Fibroblast of gingiva (primary cell): ENCODE results near the gene LSMEM2.

Source experiments
- DNase-seq: peaks from one replicate; pipeline ENCODE4 v3.0.0-alpha.2; 2011; ENCODE audit warnings: low read depth

Gene LSMEM2

DNA sequence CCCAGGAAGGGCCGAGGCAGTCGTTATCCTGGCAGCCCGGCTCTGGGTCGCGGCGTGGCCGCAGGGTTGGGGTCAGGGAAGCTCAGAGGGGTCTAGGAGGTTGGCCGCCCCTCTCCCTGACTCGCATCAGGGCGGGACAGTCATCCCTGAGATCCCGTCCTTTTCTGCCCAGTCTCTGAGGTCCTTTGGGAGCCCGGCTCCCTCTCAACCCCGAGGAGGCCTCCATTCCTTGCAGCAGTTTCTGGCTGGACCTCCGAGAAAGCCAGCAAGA, 43.2 kb downstream of the LSMEM2 start:
- no peak for DNase-seq

DNA sequence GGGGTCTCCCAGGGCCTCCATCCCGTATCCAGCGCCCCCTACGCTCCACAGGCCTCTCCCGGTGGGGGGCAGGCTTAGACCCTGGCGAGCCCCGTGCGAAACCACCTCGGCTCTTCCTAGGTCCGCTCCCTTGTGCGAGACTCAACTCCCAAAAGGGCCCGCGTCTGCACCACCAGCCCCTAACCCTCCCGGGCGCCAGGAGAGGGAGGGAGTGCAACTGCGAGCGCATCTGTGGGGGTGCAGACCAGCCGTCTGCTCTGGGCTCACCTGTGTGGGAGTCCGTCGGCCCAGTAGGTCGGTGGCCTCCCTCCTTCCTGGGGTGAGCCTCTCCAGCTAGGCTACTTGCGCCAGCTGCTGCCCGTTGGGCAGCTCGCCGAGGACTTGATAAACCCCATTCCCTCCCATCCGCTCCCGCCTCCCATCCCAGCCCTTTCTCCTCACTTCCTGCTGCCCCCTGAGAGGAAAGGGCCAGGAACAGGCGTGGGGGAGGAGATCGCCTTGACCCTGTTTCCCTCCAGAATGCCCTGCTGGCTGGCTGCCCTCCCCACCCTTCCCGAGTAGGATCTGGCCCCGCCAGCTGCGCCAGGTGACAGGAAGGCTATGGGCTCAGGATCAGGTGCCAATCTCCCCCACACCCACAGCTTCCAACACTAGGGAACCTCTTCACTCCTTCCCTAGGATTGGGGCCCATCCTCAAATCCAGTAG, 43.7 kb downstream of the LSMEM2 start, which contains the start of gene HYAL2:
Gene HYAL2 (minus strand): TSS at position 360 of the 706 bp plus-strand sequence. CDS start 2,256 bp downstream, outside the sequence.
- DNase-seq = no peak

DNA sequence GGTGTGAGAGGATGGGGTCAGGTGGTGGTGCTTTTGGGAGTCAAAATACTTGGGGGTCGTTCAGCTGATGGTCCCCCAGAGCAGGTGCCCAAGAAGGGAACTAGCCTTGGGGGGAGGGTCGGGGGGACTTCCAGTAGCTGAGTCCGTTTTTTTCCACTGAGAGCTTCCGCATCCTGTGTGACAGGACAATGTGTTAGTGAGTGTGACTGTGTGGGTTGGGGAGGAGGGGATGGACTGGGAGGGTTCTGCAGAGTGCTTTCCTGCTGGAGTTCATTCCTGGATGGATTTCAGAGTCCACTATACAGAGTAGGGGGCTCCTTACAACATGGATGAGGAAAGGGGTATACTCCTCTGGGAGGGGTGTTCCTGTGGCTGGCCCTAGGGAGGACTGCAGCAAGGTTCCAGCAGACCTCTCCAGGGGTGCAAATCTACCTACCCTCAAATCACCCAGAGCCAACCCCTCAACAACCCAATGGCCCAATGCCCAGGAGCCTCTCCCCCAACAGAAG, 44.3 kb downstream of the LSMEM2 start:
- no peak for DNase-seq

DNA sequence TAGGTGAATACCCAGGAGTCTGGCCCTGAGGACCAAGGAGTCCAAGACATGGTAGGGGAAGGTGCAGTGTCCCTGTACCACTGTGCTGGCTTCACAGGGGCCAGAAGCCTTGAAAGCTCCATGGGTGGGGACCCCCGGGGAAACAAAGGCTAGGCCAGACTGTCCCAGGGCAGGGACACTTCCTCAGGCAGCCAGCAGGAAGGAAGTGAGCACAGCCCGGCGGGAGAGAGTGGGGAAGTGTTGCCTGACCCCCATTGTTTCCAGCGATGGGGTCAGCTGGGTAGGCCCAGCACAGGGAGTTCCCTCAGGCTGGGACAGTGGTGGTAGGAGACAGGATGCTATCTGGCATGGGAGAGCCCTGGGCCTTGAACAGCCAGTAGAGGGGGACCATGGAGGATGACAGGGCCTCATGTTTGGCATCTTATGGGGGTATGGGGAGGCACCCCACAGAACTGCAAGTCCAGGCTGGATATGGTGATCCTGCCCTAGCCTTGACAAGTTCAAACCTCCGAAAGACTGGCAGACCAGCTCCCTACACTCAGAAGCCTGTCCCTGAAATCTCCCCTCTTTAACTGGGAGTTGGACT, 44.8 kb downstream of the LSMEM2 start:
- DNase-seq = no peak

DNA sequence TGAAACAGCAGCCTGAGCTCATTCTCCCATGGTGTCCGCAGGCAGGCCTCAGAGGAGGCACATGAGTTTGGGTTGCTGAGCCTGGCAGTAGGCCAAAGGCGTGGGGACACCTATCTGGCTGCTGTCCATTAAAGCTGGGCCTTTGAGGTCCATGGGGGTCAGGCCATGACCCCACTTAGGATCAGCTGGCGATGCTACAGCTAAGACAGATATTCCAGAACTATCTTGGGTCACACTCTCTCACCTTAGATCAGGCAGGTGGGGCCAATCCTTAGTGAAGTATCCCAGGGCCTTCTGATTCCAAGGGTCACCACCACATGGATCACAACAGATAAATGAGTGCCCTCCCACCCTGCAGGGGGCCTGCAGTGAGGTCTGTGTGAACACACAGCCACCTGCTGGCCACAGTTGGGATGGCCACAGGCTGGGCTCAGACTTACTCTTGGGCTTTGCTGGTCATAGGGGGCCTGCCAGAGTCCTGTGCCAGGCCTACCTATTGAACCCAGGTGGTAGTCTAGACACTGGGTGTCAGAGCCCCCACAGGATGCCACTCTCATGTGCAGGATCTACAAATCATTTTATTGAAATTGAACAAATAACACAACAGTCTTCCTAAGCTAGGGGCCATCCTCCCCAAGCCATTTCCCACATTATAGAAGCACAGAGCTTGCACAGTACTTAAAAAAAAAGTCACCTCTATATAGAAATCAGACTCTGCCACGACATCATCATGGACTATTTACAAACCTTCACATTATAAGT, 45.6 kb downstream of the LSMEM2 start:
- peak; percentile 43 for DNase-seq

DNA sequence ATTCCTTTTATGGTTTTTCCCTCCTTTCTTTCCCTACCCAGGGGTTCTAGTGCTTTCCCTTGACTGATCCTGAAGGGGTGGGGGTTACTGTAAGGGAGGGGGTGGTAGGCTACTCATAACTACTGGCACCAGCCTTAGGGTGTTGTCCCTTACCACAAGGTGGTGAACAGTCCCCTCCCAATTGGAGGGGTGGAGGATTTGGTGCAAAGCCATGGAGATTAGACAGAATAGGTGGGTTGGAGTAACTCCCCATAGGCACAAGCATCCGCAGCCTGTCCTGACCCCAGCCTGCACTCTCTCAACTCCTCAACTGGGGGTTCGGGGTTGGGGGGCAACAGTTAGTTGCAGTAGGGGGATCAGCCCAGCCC, 46.2 kb downstream of the LSMEM2 start:
- DNase-seq = no peak

DNA sequence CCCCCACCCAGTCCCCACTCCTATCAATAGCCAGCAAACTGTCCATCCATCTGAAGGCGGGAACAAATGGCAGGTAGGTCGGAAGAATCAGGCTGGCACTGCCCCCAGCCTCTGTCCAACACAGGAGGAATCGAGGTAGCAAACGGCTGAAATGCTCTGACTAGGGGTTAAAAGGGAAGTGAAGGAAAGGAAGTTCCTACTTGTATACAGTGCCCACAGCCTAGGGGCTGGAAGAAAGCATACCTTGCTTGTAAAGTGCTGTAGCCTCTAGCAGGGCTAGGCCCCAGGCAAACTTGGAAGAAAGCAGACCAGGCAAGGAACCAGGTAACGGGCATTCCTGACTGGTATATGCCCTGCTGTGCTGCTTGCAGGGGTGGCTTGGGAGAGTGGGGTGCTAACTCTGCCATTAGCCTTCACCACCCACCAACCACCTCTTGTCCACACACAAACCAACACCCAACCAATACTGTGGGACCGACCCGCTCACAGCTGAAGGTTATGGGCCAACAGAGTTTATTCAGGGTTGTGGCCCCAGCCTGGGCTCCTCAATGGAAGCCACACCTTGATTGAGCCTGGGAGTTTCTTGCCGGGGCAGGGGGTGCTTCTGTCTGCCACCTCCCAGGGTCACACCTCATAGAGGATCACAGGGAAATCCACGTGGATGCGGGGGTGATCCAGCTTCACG, 46.8 kb downstream of the LSMEM2 start:
- DNase-seq = no peak

DNA sequence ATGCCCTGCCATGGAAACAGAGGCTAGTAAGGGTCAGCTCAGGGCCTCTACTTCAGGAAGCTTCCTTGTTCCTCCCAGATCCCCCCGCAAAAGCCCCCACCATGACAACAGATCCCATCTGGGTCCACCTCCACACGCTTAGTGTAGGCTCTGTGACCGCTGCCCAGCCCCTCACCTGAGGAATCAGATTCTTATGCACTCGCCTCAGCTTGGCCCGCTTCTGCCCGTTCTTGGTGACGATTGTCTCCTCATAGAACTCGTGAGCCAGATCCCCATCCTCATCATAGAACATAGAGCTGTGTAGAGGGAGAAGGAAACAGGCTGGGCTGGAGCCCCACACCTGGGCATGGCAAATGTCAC, 47.3 kb downstream of the LSMEM2 start:
- DNase-seq = no peak

DNA sequence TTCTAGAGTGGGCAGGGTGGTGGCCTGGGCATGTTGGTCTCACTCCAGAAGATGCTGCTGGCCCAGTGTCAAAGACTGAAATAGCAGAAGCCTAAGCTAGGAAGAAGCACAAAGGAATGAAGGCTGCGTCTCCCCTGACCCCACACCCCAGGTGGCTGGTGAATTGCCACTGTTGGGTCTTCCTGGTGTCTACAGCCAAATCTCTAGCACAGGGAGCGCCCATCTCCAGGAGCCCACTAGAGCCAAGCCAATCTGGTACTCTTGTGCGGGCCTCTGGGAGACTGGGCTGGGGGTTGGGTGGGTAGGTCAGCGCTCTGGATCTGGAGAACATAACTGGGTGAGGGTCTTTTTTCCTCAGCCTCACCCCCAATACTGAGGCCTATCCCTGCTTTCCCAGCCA, 48.2 kb downstream of the LSMEM2 start:
- DNase-seq = no peak

DNA sequence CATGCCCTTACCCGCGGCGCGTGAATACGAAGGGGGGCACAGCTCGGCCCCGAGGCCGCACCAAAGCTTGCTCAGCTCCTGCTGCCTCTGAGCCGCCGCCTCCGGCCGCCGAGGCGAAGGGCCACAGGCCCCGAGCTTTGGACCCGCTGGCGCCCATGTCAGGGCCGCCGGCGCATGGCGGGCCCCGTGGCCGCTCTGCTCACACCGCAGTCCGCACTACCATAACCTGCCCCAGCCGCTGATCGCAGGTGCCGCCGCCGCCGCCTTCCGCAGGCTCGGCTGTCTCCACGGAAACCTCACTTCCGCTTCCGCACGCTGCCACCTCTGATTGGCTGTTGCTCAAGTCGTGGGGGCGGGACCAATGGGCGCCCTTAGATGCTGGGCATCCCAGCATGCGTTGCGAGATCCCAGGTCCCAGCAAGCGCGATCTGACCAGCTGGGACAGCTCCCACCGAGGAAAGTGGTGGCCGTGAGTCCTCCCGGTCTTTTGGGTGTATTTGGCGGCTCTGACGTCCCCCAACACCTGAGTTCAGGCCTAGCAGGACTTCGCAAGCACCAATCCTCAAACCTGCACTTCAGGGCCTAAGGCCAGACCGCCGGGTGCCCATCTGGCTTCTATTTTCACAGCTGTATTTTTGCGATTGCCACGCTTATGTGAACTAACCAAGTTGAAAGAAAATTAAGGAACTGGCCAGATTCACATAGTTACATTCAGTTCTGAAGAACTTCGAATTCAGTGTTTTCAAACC, 49.2 kb downstream of the LSMEM2 start, which contains the start of gene TUSC2:
Gene TUSC2 (minus strand): TSS at position 281 of the 749 bp plus-strand sequence. CDS start 124 bp downstream, at position 157.
- DNase-seq = peak; percentile 93

DNA sequence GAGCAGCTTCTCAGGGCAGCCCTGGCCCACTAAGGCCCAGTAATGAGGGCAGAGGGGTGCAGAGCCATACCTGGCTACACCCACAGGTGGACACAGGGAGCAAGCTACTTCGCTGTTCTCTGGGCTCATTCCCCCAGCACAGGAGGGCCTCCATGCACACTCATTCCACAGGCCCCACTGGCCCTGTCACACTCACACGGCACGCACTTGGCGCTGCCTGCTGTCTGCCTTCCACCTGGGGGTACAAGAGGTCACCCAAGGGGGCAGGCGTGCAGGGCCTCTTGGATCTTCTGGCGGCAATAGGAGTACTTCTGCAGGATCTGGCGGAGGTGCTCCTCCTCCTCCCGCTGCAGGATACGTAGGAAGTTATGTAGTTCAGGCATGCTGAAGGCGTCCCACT, 51.4 kb downstream of the LSMEM2 start:
- DNase-seq = no peak

DNA sequence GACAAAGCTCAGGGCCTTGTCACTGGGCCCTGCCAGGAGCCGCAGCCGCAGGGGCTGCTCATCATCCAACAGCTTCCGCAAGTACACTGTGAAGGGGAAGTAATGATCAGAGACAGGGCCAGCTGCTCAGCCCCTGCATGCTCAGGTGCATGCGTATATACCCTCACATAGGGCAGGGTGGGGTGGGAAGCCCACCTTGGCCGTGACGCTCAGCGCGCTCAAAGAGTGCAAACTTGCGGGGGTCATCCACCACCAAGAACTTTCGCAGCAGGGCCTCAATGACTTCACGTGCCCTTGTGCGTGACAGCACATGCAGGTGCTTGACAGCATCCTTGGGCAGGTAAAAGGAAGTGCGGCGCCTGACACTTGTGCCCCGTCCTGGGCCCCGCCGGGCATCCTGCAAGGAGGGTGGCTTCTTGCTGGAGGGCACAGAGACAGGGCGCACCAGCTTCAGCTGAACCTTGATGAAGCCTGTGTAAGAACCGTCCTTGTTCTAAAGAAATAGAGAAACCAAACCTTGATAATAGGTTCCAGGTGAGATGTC, 52.5 kb downstream of the LSMEM2 start:
- no peak for DNase-seq

DNA sequence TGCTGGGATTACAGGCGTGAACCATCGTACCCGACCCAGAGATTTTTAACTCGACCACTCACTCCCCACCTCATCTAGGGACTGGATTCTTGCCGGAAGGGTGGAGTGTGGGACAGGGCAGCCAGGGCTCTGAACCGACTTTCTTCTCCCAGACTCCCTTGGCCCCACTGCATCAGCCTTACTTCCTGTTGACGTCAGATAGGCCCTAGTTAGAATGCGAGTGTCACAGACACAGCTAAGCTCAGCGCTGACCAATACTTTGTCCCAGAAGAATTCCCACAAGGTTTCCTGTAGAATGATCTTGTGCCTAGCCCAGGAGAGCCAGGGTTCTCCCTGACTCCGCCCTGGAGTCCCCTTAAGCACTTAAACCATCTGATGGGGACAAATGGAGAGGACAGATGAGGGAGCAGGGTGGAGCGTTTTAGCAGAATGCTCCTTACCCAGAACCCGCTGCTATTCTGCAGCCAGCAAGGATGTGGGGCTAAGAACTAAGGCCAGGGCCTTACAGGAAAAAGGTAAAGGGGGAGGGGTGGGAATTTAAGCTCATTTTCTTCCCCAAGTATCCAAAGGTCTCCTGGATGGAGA, 54.9 kb downstream of the LSMEM2 start:
- peak; percentile 59 for DNase-seq

DNA sequence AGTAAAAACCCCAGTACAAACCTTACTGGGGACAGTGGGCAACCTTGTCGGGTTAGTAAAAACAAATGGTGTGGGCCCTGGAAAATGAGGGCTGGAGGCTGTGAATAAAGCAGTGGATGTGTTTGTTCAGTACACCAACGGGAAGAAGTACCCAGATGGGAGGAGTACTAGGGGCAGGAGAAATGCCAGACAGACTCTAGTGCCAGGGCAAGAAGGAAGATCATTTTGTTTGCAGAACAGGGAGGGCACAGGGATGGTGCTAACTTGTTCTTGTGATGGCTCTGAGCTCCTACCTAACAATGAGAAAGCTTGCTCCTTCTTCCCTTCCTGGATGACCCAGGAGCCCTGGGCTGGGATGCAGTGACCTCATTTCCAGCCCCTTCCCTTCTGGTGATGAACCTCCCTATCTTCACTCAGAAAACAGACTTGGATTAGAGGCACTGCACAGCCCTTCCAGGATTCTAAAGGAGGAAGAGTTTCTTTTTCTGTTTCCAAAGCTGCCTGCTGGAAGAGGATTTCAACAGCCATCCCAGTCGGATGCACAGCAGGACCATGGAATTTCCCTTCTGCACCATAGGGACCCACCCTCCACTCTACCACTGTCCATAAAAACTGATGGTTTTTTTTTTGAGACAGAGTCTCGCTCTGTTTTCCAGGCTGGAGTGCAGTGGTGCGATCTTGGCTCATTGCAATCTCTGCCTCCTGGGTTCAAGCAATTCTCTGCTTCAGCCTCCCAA, 55.6 kb downstream of the LSMEM2 start:
- no peak for DNase-seq

DNA sequence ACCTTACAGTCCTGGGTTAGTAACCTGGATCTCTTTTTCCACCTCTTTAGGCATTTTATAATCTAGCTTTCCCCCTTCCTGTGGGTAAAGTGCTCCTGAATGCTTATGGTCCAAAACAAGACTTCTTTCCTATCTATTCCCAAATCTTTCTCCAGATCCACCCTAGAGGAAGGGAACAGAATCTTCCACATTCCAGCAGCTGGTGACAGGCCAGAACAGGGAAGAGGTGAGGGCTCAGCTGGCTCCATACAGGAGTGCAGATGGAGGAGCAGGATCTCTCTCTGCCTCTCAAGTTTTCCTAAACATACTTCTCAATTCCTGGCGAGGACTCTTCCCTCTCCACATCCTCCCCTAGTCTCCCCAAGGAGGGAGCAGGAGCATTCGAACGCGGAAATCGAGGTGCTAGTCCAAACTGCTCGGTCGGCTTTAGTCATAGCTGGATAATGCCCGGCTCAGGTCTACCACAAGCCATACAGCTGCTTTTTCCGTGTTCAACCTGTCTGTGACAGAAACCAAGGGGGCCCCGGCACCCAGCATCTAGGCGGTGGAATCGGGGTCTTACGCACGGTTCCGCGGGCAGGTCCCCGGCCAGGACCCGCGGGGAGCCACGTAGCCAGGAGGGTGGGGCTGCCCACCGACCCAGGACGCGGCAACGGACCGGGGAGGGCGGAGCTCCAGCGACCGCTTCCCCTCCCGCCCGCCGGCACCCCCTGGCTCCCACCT, 57.7 kb downstream of the LSMEM2 start:
- no peak for DNase-seq

DNA sequence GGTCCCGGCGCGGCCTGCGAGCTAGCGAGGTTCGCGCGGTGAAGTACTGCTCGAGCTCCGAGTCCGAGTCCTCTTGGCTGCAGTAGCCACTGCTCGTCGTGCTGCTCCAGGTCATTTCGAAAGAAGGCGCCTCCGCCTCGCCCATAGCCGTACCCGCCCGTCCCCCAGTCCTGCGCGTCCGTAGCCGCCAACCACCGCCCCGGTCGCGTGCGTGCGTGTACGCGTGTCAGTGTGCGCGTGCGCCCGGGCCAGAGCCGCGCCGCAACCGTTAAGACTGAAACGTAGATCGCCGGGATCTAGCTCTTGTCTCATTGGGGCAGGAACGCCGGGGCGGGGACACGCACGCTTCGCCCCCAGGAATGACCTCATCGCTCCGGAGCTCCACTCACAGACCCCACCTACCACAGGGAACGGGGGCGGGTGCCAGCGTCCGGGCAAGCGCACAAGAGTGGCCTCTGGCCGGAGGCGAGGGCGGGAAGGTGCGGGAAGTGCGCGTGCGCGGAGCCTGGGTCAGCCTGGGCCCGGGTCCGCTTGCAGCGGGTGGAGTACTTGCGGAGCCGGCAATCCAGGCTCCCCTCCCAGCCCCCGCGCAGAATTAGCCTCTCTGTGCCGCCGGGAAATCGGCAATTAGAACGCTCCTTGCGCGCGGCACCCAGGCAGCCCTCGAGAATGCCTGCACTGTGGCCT, 58.4 kb downstream of the LSMEM2 start:
- DNase-seq = peak; percentile 100
